K562 (cell line): ENCODE results near the gene KAZALD1. TPM values are rescaled to one million over a fixed set of nuclear protein-coding genes. Genes with fewer than 3 reads are reported as not detected.

Experiments
- ATAC-seq: fragments of 200-7000 bp; cut with Tn5 transposase; 3 replicates; pipeline ENCODE4 v1.9.1; 2020; ENCODE audit warnings: moderate library complexity
- BruUV-seq: library from RNA; stranded (reverse); fragments of 400-500 nt; replicated peaks from 2 replicates; lab custom pipeline; 2021; lab: Mats Ljungman, UMichigan
- CTCF ChIA-PET: fragments of 300-600 bp; formaldehyde crosslinking; extraction: SDS; loops from one replicate; lab custom pipeline; 2021; ENCODE audit warnings: low intra/inter-chr PET ratio; lab: Yijun Ruan, JAX
- POLR2A ChIA-PET: fragments of 300-600, 350-650 bp; sonication (Branson Sonifier 250); formaldehyde crosslinking; extraction: SDS; loops from one replicate; lab custom pipeline; 2021; ENCODE audit warnings: antibody characterized with exemption, inconsistent platforms; lab: Yijun Ruan, JAX
- DNase-seq, 4 experiments: peaks; one replicate each; pipeline versions ENCODE4 v3.0.0 to v3.0.0-alpha.2; 2011 to 2018; ENCODE audit warnings: low spot score in 3 of 4, mixed read lengths in 3 of 4; ENCODE audit errors: extremely low read depth in 1 of 4
- FAIRE-seq: peaks from 2 replicates; lab custom pipeline; 2011; peaks lifted over from hg19 to GRCh38; lab: Jason Lieb, UNC
- H2AFZ ChIP-seq: 2 replicates; pipeline ENCODE4 v1.6.0; 2011; ENCODE audit warnings: low read depth, low read length, control low read depth, inconsistent platforms
- H3K27ac ChIP-seq: fragments of 200-600 bp; 3 replicates; pipeline ENCODE4 v1.8.0; 2011; ENCODE audit warnings: low read depth, mild to moderate bottlenecking, control low read depth, inconsistent platforms, low read length, moderate library complexity, mixed read lengths; ENCODE audit errors: extremely low read depth
- H3K27me3 ChIP-seq, 2 experiments: fragments of 300-600 bp in 1 of 2; 2 replicates in 1 of 2; 3 replicates in 1 of 2; pipeline versions ENCODE4 v1.6.0 to v1.8.0; 2011; ENCODE audit warnings: inconsistent platforms in 2 of 2, low read length in 2 of 2, mild to moderate bottlenecking in 1 of 2, mixed read lengths in 1 of 2, moderate library complexity in 1 of 2; ENCODE audit not compliant: control insufficient read depth in 2 of 2, insufficient read depth in 2 of 2
- H3K36me3 ChIP-seq: fragments of 300-600 bp; 3 replicates; pipeline ENCODE4 v1.8.0; 2011; ENCODE audit warnings: mild to moderate bottlenecking, low read length, inconsistent platforms; ENCODE audit not compliant: control insufficient read depth, insufficient read depth
- H3K4me1 ChIP-seq, 2 experiments: fragments of 200-600 bp in 1 of 2; replicated peaks in 1 of 2; 2 replicates in 1 of 2; 3 replicates in 1 of 2; pipeline versions ENCODE4 v1.5.1 to v1.8.0; 2011; ENCODE audit warnings: inconsistent platforms in 2 of 2, low read length in 2 of 2, mild to moderate bottlenecking in 1 of 2, mixed read lengths in 1 of 2, moderate library complexity in 1 of 2; ENCODE audit not compliant: control insufficient read depth in 2 of 2, insufficient read depth in 2 of 2
- H3K4me2 ChIP-seq: 2 replicates; pipeline ENCODE4 v1.6.1; 2011; ENCODE audit warnings: low read length, control low read depth, inconsistent platforms, mixed read lengths; ENCODE audit not compliant: insufficient read depth
- H3K4me3 ChIP-seq: fragments of 200-600 bp; sonication (generic), shearing (Covaris generic); 2 replicates; pipeline ENCODE4 v1.5.1; 2016; ENCODE audit warnings: control low read depth, inconsistent platforms
- H3K79me2 ChIP-seq: fragments of 200-600 bp; 3 replicates; pipeline ENCODE4 v1.8.0; 2011; ENCODE audit warnings: low read length, inconsistent platforms; ENCODE audit not compliant: control insufficient read depth, insufficient read depth
- H3K9ac ChIP-seq, 2 experiments: 2 replicates each; pipeline versions ENCODE4 v1.6.0 to v1.6.1; 2011; ENCODE audit warnings: low read depth in 2 of 2, low read length in 2 of 2, control low read depth in 1 of 2, inconsistent platforms in 1 of 2, mild to moderate bottlenecking in 1 of 2, mixed read lengths in 1 of 2; ENCODE audit not compliant: insufficient read depth in 1 of 2
- H3K9me1 ChIP-seq: one replicate; pipeline ENCODE4 v1.6.0; 2011; ENCODE audit warnings: inconsistent platforms, mild to moderate bottlenecking, low read length, moderate library complexity; ENCODE audit not compliant: control insufficient read depth, insufficient read depth
- H3K9me3 ChIP-seq: replicated peaks from 2 replicates; pipeline ENCODE4 v1.5.1; 2011; ENCODE audit warnings: low read depth, low read length, inconsistent platforms; ENCODE audit not compliant: control insufficient read depth, insufficient read depth
- H4K20me1 ChIP-seq: replicated peaks from 2 replicates; pipeline ENCODE4 v1.6.1; 2011; ENCODE audit warnings: low read length, inconsistent platforms, mixed read lengths; ENCODE audit not compliant: control insufficient read depth, insufficient read depth
- GATAD2B ChIP-seq: fragments of 450-650 bp; IDR thresholded peaks from 2 replicates; pipeline ENCODE4 v1.6.1; 2017; ENCODE audit warnings: mild to moderate bottlenecking, borderline replicate concordance
- MED1 ChIP-seq: sonication (generic); formaldehyde crosslinking; IDR thresholded peaks from 2 replicates; pipeline ENCODE4 v1.8.1; 2023; ENCODE audit warnings: missing genetic modification reagents, borderline replicate concordance
- POLR2A ChIP-seq: fragments of 450-650 bp; conservative IDR thresholded peaks from 2 replicates; pipeline ENCODE4 v1.6.1; 2016
- POLR2H ChIP-seq: IDR thresholded peaks from 2 replicates; pipeline ENCODE4 v1.6.1; 2016; ENCODE audit warnings: missing genetic modification characterization, low read depth, mild to moderate bottlenecking, control low read depth, missing compliant biosample characterization, moderate library complexity
- RBM14 ChIP-seq: fragments of 200-400 bp; formaldehyde crosslinking; IDR thresholded peaks from 2 replicates; pipeline ENCODE4 v1.6.1; 2018; ENCODE audit warnings: low read depth, mild to moderate bottlenecking, low read length, moderate library complexity, borderline replicate concordance; ENCODE audit not compliant: insufficient read depth
- TCF3 ChIP-seq: sonication (generic); formaldehyde crosslinking; IDR thresholded peaks from 2 replicates; pipeline ENCODE4 v1.4.0; 2020; ENCODE audit warnings: mild to moderate bottlenecking, missing genetic modification reagents
- TEAD4 ChIP-seq, 2 experiments: sonication (generic) in 1 of 2; formaldehyde crosslinking in 1 of 2; IDR thresholded peaks; 2 replicates each; pipeline versions ENCODE4 v1.6.1 to v1.8.0; 2012 to 2022; ENCODE audit warnings: borderline replicate concordance in 1 of 2, inconsistent platforms in 1 of 2, low read length in 1 of 2, mild to moderate bottlenecking in 1 of 2, missing genetic modification reagents in 1 of 2
- THRAP3 ChIP-seq: fragments of 450-650 bp; IDR thresholded peaks from 2 replicates; pipeline ENCODE4 v1.6.1; 2016; ENCODE audit warnings: mild to moderate bottlenecking, inconsistent platforms, borderline replicate concordance
- TRIM24 ChIP-seq, 2 experiments: fragments of 450-650 bp; IDR thresholded peaks; 2 replicates each; pipeline ENCODE4 v1.6.1; 2016
- ZBTB17 ChIP-seq: fragments of 450-650 bp; formaldehyde crosslinking; IDR thresholded peaks from 2 replicates; pipeline ENCODE4 v1.4.0; 2020; ENCODE audit warnings: mild to moderate bottlenecking
- ZNF217 ChIP-seq: sonication (generic); formaldehyde crosslinking; IDR thresholded peaks from 2 replicates; pipeline ENCODE4 v1.8.0; 2022; ENCODE audit warnings: mild to moderate bottlenecking, missing genetic modification reagents
- ZNF699 ChIP-seq: fragments of 250-450 bp; sonication (Bioruptor Pico); IDR thresholded peaks from 2 replicates; pipeline ENCODE4 v1.8.0; 2021; ENCODE audit warnings: mild to moderate bottlenecking, moderate library complexity; ENCODE audit not compliant: insufficient replicate concordance
- WGBS: fragments of 100-300 bp; shearing (Covaris generic); methylation state at CpG from one replicate; pipeline ENCODE4 v1.1.6; 2016; ENCODE audit warnings: low coverage, mixed read lengths; ENCODE audit not compliant: insufficient coverage; ENCODE audit errors: missing lambda C conversion rate; 5-methylcytosine and 5-hydroxymethylcytosine counted together
- in situ Hi-C: fragments of 300-500 bp; cut with MboI; formaldehyde crosslinking; loops from 4 replicates; pipeline ENCODE4 v1.15.0; 2018; ENCODE audit warnings: inconsistent platforms, mixed read lengths
- intact Hi-C: fragments of 100-400 bp; cut with micrococcal nuclease; formaldehyde crosslinking; loops from 2 replicates; pipeline ENCODE4 v1.14.2; 2022
- polyA plus RNA-seq, 8 experiments: library from polyadenylated mRNA; depleted of rRNA in 4 of 8; stranded (reverse) in 5 of 8; unstranded in 3 of 8; fragments of >200 nt; fragmentation: Nextera tagmentation in 2 of 8; fragmentation: Illumina TruSeq in 1 of 8; extraction: Ambion mirVana in 2 of 8; extraction: Trizol in 1 of 8; gene quantifications; 2 replicates each; pipeline versions ENCODE4 v1.2.1 to v1.2.3, GENCODE V29; 2011 to 2014; ENCODE audit warnings: inconsistent platforms in 1 of 8, missing spikeins in 1 of 8
- total RNA-seq, 7 experiments: library from RNA; depleted of rRNA in 6 of 7; stranded (reverse); fragments of >200 nt in 6 of 7; fragmentation: Illumina TruSeq in 2 of 7; extraction: Trizol in 2 of 7; gene quantifications; 2 replicates each; pipeline versions ENCODE4 v1.2.1 to v1.2.3, GENCODE V29; 2011 to 2021; ENCODE audit warnings: low replicate concordance in 1 of 7
- TF ChIP-seq, protein P1 (sequence below): fragments of 200-400 bp; formaldehyde crosslinking; IDR thresholded peaks from 2 replicates; pipeline ENCODE4 v1.6.1; 2017; ENCODE audit warnings: mild to moderate bottlenecking, low read depth, low read length, moderate library complexity
- TF ChIP-seq, protein P2 (sequence below): fragments of 450-650 bp; IDR thresholded peaks from 2 replicates; pipeline ENCODE4 v1.6.1; 2018; ENCODE audit warnings: mild to moderate bottlenecking, low read depth; ENCODE audit not compliant: partially characterized antibody
- TF ChIP-seq, protein P3 (sequence below): IDR thresholded peaks from 2 replicates; pipeline ENCODE4 v1.6.1; 2016; ENCODE audit warnings: missing genetic modification characterization, missing compliant biosample characterization
- TF ChIP-seq, protein P4 (sequence below): fragments of 450-650 bp; IDR thresholded peaks from one replicate; pipeline ENCODE4 v1.6.1; 2018; ENCODE audit warnings: mild to moderate bottlenecking, moderate library complexity; ENCODE audit not compliant: partially characterized antibody

Gene KAZALD1
- total and polyA plus RNA-seq, 9 of the 15 experiments (the other 6 are each of a cell fraction or from before 2014, with no cell fraction given) = 0.15 to 10.0 (median 4.9) TPM

DNA sequence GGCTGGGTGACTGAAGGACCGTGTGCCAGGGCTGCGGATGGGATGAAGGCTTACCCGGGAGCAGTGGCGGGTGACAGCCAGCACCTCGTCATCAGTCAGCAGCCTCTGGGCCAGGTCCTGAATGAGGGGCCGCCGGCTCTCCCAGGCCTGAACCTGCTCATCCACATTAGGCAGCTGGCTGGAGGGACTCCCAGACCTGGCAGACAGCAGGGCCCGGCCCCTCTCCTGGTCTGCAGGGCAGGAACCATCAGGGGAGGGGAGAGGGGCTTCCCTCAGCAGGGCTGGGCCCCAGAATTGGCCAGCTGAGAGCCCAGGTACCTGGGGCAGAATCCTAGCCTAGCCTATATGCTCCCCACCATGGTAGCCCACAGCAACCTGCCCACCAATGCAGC lies 46.2 kb upstream of the KAZALD1 start:
- H3K79me2 ChIP-seq = no peaks in the 10 kb centered on the region
- no TSS peak for BruUV-seq
- ChIA-PET POLR2A (interaction anchor here (0.6 kb wide), 1 partner anchor 11 kb away, joined by 3 read pairs; no protein-coding TSS in a partner anchor), CTCF (interaction anchor here (5.8 kb wide), 1 partner anchor 19 kb away, joined by 150 read pairs; the partner anchor contains the start of gene LZTS2)
- no peak overlapping the region for H3K4me2 ChIP-seq
- 0 out of 4 replicates have a peak overlapping the region, but pooled peaks of 1 of the 2 experiments have one; percentile 9 for H3K9ac ChIP-seq
- WGBS = 67% methylated on average over 5 of the region's 8 CpGs
- H3K9me3 ChIP-seq = no peaks in the 10 kb centered on the region
- H3K27me3 ChIP-seq = no peaks in the 10 kb centered on the region
- no peaks in the 10 kb centered on the region for H3K9me1 ChIP-seq
- no peak overlapping the region for H3K27ac ChIP-seq
- no peak overlapping the region for H2AFZ ChIP-seq
- H3K36me3 ChIP-seq = no peaks in the 10 kb centered on the region
- FAIRE-seq (no peak), ATAC-seq (no peak), DNase-seq (no peak)
- H4K20me1 ChIP-seq = no peaks in the 10 kb centered on the region
- H3K4me1 ChIP-seq = peaks cover 14 to 32% of the 10 kb centered on the region in 2 experiments; a peak in 4 of 5 replicates
- H3K4me3 ChIP-seq = no peak overlapping the region
- in situ Hi-C loops (loop anchor here (10.0 kb wide), 1 partner anchor 461 kb away; no protein-coding TSS in a partner anchor), intact Hi-C loops (loop anchor here (2.0 to 10.0 kb wide), 2 partner anchors 49 to 137 kb away; partner anchors contain the start of gene KAZALD1)
- no peak for TF ChIP-seq TEAD4 (IDR thresholded peaks at IDR 0.05; ENCODE audit: low read length)
- TF ChIP-seq TEAD4 (CRISPR knock-in tag; IDR thresholded peaks at IDR 0.05; ENCODE audit: borderline replicate concordance) = no peak
- TF ChIP-seq THRAP3 = no peak
- TF ChIP-seq, protein P1, sequence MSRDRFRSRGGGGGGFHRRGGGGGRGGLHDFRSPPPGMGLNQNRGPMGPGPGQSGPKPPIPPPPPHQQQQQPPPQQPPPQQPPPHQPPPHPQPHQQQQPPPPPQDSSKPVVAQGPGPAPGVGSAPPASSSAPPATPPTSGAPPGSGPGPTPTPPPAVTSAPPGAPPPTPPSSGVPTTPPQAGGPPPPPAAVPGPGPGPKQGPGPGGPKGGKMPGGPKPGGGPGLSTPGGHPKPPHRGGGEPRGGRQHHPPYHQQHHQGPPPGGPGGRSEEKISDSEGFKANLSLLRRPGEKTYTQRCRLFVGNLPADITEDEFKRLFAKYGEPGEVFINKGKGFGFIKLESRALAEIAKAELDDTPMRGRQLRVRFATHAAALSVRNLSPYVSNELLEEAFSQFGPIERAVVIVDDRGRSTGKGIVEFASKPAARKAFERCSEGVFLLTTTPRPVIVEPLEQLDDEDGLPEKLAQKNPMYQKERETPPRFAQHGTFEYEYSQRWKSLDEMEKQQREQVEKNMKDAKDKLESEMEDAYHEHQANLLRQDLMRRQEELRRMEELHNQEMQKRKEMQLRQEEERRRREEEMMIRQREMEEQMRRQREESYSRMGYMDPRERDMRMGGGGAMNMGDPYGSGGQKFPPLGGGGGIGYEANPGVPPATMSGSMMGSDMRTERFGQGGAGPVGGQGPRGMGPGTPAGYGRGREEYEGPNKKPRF = no peak
- no peak for TF ChIP-seq ZNF699 (CRISPR knock-in tag)
- TF ChIP-seq RBM14 = no peak
- no peak for TF ChIP-seq MED1
- no peak for TF ChIP-seq POLR2H (tag)
- no peak for TF ChIP-seq TCF3
- TF ChIP-seq ZNF217 (CRISPR knock-in tag) = no peak
- TF ChIP-seq, protein P2, sequence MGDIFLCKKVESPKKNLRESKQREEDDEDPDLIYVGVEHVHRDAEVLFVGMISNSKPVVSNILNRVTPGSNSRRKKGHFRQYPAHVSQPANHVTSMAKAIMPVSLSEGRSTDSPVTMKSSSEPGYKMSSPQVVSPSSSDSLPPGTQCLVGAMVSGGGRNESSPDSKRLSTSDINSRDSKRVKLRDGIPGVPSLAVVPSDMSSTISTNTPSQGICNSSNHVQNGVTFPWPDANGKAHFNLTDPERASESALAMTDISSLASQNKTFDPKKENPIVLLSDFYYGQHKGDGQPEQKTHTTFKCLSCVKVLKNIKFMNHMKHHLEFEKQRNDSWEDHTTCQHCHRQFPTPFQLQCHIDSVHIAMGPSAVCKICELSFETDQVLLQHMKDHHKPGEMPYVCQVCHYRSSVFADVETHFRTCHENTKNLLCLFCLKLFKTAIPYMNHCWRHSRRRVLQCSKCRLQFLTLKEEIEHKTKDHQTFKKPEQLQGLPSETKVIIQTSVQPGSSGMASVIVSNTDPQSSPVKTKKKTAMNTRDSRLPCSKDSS = no peak
- TF ChIP-seq, protein P3, sequence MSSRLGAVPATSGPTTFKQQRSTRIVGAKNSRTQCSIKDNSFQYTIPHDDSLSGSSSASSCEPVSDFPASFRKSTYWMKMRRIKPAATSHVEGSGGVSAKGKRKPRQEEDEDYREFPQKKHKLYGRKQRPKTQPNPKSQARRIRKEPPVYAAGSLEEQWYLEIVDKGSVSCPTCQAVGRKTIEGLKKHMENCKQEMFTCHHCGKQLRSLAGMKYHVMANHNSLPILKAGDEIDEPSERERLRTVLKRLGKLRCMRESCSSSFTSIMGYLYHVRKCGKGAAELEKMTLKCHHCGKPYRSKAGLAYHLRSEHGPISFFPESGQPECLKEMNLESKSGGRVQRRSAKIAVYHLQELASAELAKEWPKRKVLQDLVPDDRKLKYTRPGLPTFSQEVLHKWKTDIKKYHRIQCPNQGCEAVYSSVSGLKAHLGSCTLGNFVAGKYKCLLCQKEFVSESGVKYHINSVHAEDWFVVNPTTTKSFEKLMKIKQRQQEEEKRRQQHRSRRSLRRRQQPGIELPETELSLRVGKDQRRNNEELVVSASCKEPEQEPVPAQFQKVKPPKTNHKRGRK (tag) = no peak
- TF ChIP-seq, protein P4, sequence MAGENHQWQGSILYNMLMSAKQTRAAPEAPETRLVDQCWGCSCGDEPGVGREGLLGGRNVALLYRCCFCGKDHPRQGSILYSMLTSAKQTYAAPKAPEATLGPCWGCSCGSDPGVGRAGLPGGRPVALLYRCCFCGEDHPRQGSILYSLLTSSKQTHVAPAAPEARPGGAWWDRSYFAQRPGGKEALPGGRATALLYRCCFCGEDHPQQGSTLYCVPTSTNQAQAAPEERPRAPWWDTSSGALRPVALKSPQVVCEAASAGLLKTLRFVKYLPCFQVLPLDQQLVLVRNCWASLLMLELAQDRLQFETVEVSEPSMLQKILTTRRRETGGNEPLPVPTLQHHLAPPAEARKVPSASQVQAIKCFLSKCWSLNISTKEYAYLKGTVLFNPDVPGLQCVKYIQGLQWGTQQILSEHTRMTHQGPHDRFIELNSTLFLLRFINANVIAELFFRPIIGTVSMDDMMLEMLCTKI = no peak
- TF ChIP-seq ZBTB17 (CRISPR knock-in tag) = no peak
- TF ChIP-seq TRIM24 (IDR thresholded peaks at IDR 0.05) = no peak
- TF ChIP-seq GATAD2B = no peak
- no peak for TF ChIP-seq POLR2A
